Tibial nerve (tissue), 4 donors: ENCODE data around the gene LHFPL2. TPM values are rescaled to one million over a fixed set of nuclear protein-coding genes. Genes with fewer than 3 reads are reported as not detected.

ENCODE experiments used
- DNase-seq, 2 donors: peaks; one replicate each; pipeline ENCODE4 v3.0.0-alpha.2; 2019; ENCODE audit warnings: low spot score in 2 of 2
- H3K27ac ChIP-seq, 4 donors: fragments of 200-600 bp; sonication (generic) in 3 of 4; one replicate each; pipeline ENCODE4 v1.5.1; 2017 to 2019; ENCODE audit warnings: mild to moderate bottlenecking in 1 of 4
- H3K27me3 ChIP-seq, 2 donors: fragments of 200-600 bp; sonication (generic) in 1 of 2; one replicate each; pipeline versions ENCODE4 v1.5.1 to v1.6.0; 2017 to 2019
- H3K36me3 ChIP-seq, 3 donors: fragments of 200-600 bp; sonication (generic); one replicate each; pipeline ENCODE4 v1.5.1; 2018 to 2019
- H3K4me1 ChIP-seq, 4 donors: fragments of 200-600 bp; sonication (generic) in 3 of 4; one replicate each; pipeline ENCODE4 v1.5.1; 2017 to 2019
- H3K4me3 ChIP-seq, 4 donors: fragments of 200-600 bp; sonication (generic) in 3 of 4; one replicate each; pipeline ENCODE4 v1.5.1; 2017 to 2019; ENCODE audit warnings: mild to moderate bottlenecking in 1 of 4, moderate library complexity in 1 of 4
- H3K9me3 ChIP-seq, 4 donors: fragments of 200-600 bp; sonication (generic) in 3 of 4; one replicate each; pipeline ENCODE4 v1.5.1; 2017 to 2019
- CTCF ChIP-seq, 5 experiments: fragments of 200-600 bp in 3 of 5; fragments of 450-650 bp in 2 of 5; sonication (generic) in 3 of 5; IDR thresholded peaks; one replicate each; pipeline ENCODE4 v1.5.1; 2016 to 2019; ENCODE audit warnings: antibody characterized with exemption in 5 of 5, mild to moderate bottlenecking in 3 of 5, moderate library complexity in 2 of 5
- EP300 ChIP-seq, 2 donors: sonication (generic); formaldehyde crosslinking; IDR thresholded peaks; one replicate each; pipeline ENCODE4 v1.6.1; 2017; ENCODE audit warnings: antibody characterized with exemption in 2 of 2, mild to moderate bottlenecking in 1 of 2
- POLR2A ChIP-seq, 2 donors: fragments of 450-650 bp; IDR thresholded peaks; one replicate each; pipeline ENCODE4 v1.6.1; 2017; ENCODE audit warnings: antibody characterized with exemption in 2 of 2, mild to moderate bottlenecking in 2 of 2, moderate library complexity in 2 of 2
- WGBS, 2 donors: methylation state at CpG; one replicate each; pipeline ENCODE4 v1.1.5; 2018; 5-methylcytosine and 5-hydroxymethylcytosine counted together
- total RNA-seq, 4 donors: library from RNA; depleted of rRNA; stranded (reverse); fragments of >200 nt; gene quantifications; one replicate each; pipeline ENCODE4 v1.1.0, GENCODE V29; 2016

The LHFPL2 gene
- total RNA-seq, 4 donors from 2014 or later, result 19.7 to 48.9 (median 27.4) TPM

- peaks cover 0 to 2% (median 0%) of the 10 kb centered on the region in 4 donors for H3K4me1 ChIP-seq
- no peak for DNase-seq
- no peaks in the 10 kb centered on the region for H3K36me3 ChIP-seq
- H3K27ac ChIP-seq, result no peak overlapping the region
- no peaks in the 10 kb centered on the region for H3K9me3 ChIP-seq
- no peak overlapping the region for H3K4me3 ChIP-seq
- WGBS, 2 donors, result 92 to 95% methylated on average over 6 of the region's 6 CpGs
- no peak for TF ChIP-seq CTCF (IDR thresholded peaks at IDR 0.05)
- no peak for TF ChIP-seq EP300 (IDR thresholded peaks at IDR 0.05)
- TF ChIP-seq POLR2A (IDR thresholded peaks at IDR 0.05), result no peak
- H3K27me3 ChIP-seq, result no peaks in the 10 kb centered on the region
Measured at GRCh38 chr5:78560000-78560855, 88.3 kb downstream of the LHFPL2 start.

- Histone ChIP-seq H3K9me3 (no peaks in the 10 kb centered on the region), H3K36me3 (no peaks in the 10 kb centered on the region), H3K27ac (no peak overlapping the region), H3K4me1 (peaks cover 0 to 10% (median 0%) of the 10 kb centered on the region in 4 donors), H3K27me3 (no peaks in the 10 kb centered on the region), H3K4me3 (no peak overlapping the region)
- WGBS, 2 donors, result 77% methylated on average over 5 of the region's 5 CpGs
- no peak for DNase-seq
- TF ChIP-seq CTCF (IDR thresholded peaks at IDR 0.05) (no peak), EP300 (IDR thresholded peaks at IDR 0.05) (no peak), POLR2A (IDR thresholded peaks at IDR 0.05) (no peak)
Measured at GRCh38 chr5:78557601-78558000, 91.0 kb downstream of the LHFPL2 start.

- H3K4me3 ChIP-seq, result no peak overlapping the region
- no peak overlapping the region for H3K27ac ChIP-seq
- 65 to 67% methylated on average over 1 of the region's 1 CpG for WGBS, 2 donors
- no peak for DNase-seq
- H3K4me1 ChIP-seq, result peaks cover 0 to 10% (median 1%) of the 10 kb centered on the region in 4 donors
- H3K36me3 ChIP-seq, result no peaks in the 10 kb centered on the region
- TF ChIP-seq POLR2A (IDR thresholded peaks at IDR 0.05) (no peak), CTCF (IDR thresholded peaks at IDR 0.05) (no peak), EP300 (IDR thresholded peaks at IDR 0.05) (no peak)
- no peaks in the 10 kb centered on the region for H3K27me3 ChIP-seq
- no peaks in the 10 kb centered on the region for H3K9me3 ChIP-seq
Measured at GRCh38 chr5:78555870-78556269, 92.7 kb downstream of the LHFPL2 start.

- Histone ChIP-seq H3K27ac (no peak overlapping the region), H3K36me3 (no peaks in the 10 kb centered on the region), H3K27me3 (no peaks in the 10 kb centered on the region), H3K9me3 (no peaks in the 10 kb centered on the region), H3K4me1 (peaks cover 0 to 13% (median 5%) of the 10 kb centered on the region in 4 donors), H3K4me3 (no peak overlapping the region)
- 68 to 76% methylated on average over 3 of the region's 3 CpGs for WGBS, 2 donors
- no peak for TF ChIP-seq CTCF (IDR thresholded peaks at IDR 0.05)
- no peak for TF ChIP-seq EP300 (IDR thresholded peaks at IDR 0.05)
- TF ChIP-seq POLR2A (IDR thresholded peaks at IDR 0.05), result no peak
- no peak for DNase-seq
Measured at GRCh38 chr5:78554670-78555069, 93.9 kb downstream of the LHFPL2 start.

- H3K9me3 ChIP-seq, result no peaks in the 10 kb centered on the region
- peaks cover 0 to 13% (median 6%) of the 10 kb centered on the region in 4 donors for H3K4me1 ChIP-seq
- H3K36me3 ChIP-seq, result no peaks in the 10 kb centered on the region
- WGBS, 2 donors, result 91 to 92% methylated on average over 14 of the region's 14 CpGs
- H3K4me3 ChIP-seq, result no peak overlapping the region
- no peak for DNase-seq
- TF ChIP-seq EP300 (IDR thresholded peaks at IDR 0.05) (no peak), POLR2A (IDR thresholded peaks at IDR 0.05) (no peak), CTCF (IDR thresholded peaks at IDR 0.05) (no peak)
- no peak overlapping the region for H3K27ac ChIP-seq
- H3K27me3 ChIP-seq, result no peaks in the 10 kb centered on the region
Measured at GRCh38 chr5:78553580-78554353, 94.8 kb downstream of the LHFPL2 start.
